ENCODE results near the gene C12orf76. TPM values are rescaled to one million over a fixed set of nuclear protein-coding genes. Genes with fewer than 3 reads are reported as not detected.

The C12orf76 gene
- total and polyA plus RNA-seq, 2 of the 13 experiments (the other 11 are each of a cell fraction or from before 2014, with no cell fraction given), result 15.8 to 38.4 TPM

DNA sequence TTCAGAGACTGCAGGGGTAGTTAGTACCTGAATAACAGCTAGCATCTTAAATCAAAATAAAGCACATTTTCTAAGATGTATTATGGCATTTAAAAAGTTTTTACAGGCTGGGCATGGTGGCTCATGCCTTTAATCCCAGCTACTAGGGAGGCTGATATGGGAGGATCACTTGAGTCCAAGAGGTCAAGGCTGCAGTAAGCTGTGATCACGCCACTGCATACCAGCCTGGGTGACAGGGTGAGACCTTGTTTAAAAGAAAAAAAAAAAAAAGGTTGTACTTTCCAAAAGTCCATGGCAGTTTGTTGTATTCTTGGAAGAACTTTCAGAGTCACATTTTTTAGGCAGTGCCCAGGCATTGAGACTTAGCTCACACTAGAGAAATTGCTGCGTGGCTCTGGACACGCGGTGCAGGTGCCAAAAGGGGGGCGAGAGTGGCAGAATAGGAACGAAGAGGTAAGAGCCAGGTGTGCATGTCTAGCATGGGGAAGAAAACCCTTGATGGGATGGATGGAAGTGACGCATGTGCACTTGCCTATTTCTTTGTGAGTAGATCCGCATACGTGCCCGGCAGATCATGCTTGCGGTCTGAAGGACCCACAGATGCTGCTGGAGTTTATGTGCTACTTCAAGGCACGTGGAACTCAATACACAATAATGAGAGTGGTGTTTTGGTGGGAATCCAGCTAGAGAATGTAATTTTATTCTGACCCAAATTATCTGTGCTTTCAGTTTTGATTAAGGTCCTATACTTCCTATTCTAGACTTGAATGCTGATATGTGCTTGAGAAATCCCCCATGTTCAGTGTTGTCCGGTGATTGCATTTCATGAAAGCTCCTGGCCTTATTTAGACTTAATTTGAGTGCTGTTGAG, 37.2 kb downstream of the C12orf76 start (continued):
- TF ChIP-seq, protein P1, sequence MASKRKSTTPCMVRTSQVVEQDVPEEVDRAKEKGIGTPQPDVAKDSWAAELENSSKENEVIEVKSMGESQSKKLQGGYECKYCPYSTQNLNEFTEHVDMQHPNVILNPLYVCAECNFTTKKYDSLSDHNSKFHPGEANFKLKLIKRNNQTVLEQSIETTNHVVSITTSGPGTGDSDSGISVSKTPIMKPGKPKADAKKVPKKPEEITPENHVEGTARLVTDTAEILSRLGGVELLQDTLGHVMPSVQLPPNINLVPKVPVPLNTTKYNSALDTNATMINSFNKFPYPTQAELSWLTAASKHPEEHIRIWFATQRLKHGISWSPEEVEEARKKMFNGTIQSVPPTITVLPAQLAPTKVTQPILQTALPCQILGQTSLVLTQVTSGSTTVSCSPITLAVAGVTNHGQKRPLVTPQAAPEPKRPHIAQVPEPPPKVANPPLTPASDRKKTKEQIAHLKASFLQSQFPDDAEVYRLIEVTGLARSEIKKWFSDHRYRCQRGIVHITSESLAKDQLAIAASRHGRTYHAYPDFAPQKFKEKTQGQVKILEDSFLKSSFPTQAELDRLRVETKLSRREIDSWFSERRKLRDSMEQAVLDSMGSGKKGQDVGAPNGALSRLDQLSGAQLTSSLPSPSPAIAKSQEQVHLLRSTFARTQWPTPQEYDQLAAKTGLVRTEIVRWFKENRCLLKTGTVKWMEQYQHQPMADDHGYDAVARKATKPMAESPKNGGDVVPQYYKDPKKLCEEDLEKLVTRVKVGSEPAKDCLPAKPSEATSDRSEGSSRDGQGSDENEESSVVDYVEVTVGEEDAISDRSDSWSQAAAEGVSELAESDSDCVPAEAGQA (IDR thresholded peaks at IDR 0.05; ENCODE audit: low read depth), result no peak
- TF ChIP-seq, protein P1 (CRISPR knock-in tag; IDR thresholded peaks at IDR 0.05; ENCODE audit: borderline replicate concordance), result no peak
- peak; percentile 61 for TF ChIP-seq SALL1 (CRISPR knock-in tag; IDR thresholded peaks at IDR 0.05)
- TF ChIP-seq, protein P2, sequence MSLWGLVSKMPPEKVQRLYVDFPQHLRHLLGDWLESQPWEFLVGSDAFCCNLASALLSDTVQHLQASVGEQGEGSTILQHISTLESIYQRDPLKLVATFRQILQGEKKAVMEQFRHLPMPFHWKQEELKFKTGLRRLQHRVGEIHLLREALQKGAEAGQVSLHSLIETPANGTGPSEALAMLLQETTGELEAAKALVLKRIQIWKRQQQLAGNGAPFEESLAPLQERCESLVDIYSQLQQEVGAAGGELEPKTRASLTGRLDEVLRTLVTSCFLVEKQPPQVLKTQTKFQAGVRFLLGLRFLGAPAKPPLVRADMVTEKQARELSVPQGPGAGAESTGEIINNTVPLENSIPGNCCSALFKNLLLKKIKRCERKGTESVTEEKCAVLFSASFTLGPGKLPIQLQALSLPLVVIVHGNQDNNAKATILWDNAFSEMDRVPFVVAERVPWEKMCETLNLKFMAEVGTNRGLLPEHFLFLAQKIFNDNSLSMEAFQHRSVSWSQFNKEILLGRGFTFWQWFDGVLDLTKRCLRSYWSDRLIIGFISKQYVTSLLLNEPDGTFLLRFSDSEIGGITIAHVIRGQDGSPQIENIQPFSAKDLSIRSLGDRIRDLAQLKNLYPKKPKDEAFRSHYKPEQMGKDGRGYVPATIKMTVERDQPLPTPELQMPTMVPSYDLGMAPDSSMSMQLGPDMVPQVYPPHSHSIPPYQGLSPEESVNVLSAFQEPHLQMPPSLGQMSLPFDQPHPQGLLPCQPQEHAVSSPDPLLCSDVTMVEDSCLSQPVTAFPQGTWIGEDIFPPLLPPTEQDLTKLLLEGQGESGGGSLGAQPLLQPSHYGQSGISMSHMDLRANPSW (CRISPR knock-in tag; IDR thresholded peaks at IDR 0.05; ENCODE audit: borderline replicate concordance), result 0 out of 2 replicates have a peak, but pooled peaks have one; percentile 40
- TF ChIP-seq, protein P3, sequence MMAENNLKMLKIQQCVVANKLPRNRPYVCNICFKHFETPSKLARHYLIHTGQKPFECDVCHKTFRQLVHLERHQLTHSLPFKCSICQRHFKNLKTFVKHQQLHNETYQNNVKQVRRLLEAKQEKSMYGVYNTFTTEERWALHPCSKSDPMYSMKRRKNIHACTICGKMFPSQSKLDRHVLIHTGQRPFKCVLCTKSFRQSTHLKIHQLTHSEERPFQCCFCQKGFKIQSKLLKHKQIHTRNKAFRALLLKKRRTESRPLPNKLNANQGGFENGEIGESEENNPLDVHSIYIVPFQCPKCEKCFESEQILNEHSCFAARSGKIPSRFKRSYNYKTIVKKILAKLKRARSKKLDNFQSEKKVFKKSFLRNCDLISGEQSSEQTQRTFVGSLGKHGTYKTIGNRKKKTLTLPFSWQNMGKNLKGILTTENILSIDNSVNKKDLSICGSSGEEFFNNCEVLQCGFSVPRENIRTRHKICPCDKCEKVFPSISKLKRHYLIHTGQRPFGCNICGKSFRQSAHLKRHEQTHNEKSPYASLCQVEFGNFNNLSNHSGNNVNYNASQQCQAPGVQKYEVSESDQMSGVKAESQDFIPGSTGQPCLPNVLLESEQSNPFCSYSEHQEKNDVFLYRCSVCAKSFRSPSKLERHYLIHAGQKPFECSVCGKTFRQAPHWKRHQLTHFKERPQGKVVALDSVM (CRISPR knock-in tag; IDR thresholded peaks at IDR 0.05), result peak; percentile 99
- TF ChIP-seq RARA (CRISPR knock-in tag; IDR thresholded peaks at IDR 0.05), result peak; percentile 89
- TF ChIP-seq SMC3 (IDR thresholded peaks at IDR 0.05; ENCODE audit: low read length), result 0 out of 2 replicates have a peak, but pooled peaks have one; percentile 2
- TF ChIP-seq ATRX (CRISPR knock-in tag; IDR thresholded peaks at IDR 0.05; ENCODE audit: borderline replicate concordance), result no peak
- TF ChIP-seq, protein P4, sequence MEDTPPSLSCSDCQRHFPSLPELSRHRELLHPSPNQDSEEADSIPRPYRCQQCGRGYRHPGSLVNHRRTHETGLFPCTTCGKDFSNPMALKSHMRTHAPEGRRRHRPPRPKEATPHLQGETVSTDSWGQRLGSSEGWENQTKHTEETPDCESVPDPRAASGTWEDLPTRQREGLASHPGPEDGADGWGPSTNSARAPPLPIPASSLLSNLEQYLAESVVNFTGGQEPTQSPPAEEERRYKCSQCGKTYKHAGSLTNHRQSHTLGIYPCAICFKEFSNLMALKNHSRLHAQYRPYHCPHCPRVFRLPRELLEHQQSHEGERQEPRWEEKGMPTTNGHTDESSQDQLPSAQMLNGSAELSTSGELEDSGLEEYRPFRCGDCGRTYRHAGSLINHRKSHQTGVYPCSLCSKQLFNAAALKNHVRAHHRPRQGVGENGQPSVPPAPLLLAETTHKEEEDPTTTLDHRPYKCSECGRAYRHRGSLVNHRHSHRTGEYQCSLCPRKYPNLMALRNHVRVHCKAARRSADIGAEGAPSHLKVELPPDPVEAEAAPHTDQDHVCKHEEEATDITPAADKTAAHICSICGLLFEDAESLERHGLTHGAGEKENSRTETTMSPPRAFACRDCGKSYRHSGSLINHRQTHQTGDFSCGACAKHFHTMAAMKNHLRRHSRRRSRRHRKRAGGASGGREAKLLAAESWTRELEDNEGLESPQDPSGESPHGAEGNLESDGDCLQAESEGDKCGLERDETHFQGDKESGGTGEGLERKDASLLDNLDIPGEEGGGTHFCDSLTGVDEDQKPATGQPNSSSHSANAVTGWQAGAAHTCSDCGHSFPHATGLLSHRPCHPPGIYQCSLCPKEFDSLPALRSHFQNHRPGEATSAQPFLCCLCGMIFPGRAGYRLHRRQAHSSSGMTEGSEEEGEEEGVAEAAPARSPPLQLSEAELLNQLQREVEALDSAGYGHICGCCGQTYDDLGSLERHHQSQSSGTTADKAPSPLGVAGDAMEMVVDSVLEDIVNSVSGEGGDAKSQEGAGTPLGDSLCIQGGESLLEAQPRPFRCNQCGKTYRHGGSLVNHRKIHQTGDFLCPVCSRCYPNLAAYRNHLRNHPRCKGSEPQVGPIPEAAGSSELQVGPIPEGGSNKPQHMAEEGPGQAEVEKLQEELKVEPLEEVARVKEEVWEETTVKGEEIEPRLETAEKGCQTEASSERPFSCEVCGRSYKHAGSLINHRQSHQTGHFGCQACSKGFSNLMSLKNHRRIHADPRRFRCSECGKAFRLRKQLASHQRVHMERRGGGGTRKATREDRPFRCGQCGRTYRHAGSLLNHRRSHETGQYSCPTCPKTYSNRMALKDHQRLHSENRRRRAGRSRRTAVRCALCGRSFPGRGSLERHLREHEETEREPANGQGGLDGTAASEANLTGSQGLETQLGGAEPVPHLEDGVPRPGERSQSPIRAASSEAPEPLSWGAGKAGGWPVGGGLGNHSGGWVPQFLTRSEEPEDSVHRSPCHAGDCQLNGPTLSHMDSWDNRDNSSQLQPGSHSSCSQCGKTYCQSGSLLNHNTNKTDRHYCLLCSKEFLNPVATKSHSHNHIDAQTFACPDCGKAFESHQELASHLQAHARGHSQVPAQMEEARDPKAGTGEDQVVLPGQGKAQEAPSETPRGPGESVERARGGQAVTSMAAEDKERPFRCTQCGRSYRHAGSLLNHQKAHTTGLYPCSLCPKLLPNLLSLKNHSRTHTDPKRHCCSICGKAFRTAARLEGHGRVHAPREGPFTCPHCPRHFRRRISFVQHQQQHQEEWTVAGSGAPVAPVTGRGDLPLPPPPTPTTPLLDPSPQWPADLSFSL (CRISPR knock-in tag; IDR thresholded peaks at IDR 0.05), result no peak

Data from HepG2 (cell line).